CD4-positive, alpha-beta T cell treated with Interleukin-6 for 4 hours (primary cell): ENCODE measurements around the gene NKIRAS2.
A peak's percentile ranks its signal among the peaks of the same experiment; 100 is the strongest.

Source experiments
- DNase-seq: peaks from one replicate; pipeline ENCODE4 v3.0.0-alpha.2; 2020; ENCODE audit warnings: mixed read lengths

Gene NKIRAS2

DNA sequence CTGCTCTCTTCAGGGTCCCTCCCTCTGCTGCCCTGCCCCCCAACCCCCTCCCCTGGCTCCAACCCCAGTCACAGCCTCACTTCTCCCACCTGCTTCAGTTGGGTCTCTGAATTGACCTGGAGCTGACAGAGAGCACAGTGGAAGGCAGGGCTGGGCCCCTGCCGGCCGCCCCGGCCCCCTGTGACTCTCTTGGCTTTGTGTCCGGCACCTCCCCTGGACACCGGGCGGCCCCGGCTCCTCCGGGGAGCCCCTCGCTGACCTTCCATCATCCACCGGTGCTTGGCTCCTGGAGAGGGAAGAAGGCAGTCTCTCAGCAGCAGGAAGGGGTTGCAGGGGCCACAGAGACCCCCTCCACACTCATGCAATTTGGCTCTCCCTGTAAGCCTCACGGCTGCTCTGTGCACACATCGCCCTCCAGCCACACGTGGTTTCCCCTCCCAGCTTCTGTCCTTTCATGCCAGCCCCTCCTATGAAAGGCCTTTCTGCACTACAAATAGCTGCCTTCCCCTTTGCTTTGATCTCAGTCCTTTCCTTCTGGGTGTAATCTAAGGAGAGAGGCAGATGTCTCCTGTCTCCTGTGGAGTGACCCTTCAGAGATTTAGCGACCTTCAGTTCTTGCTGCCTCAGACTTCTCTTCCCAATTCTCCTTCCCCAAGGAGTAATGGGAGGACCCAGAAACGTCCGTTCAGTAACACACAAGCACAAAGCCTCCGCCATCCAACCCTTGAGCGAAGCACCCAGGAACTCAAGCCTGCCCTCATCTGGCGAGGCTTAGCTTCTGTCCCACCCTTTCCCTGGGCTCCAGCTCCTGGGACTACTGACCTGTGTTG, 8.3 kb downstream of the NKIRAS2 start:
- no peak for DNase-seq

GRCh38 chr17:42028791-42029127, 8.9 kb downstream of the NKIRAS2 start:
- no peak for DNase-seq

- no peak for DNase-seq
These were observed 11.7 kb downstream of the NKIRAS2 start for GRCh38 chr17:42031584-42031983.

DNA sequence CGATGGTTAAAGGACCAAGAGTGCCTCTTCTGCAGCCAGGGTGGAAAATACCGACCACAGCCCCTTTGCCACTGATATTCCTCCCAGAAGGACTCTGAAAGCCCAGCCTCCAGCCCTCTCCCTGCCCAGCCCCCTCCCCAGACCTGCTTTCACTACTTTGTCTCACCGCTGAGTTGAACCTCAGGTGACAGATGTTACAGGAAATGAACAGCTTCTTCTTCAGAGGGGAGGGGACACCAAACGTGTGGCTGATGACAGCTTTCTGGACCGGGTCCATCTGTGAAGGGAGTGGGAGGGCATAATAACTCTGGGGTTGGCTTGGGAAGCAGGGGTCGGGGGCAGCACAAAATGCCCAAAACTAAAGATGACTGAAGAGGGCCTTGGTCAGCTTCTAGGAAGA, 14.2 kb downstream of the NKIRAS2 start:
- DNase-seq = no peak

- DNase-seq = no peak
These were observed 18.5 kb downstream of the NKIRAS2 start for GRCh38 chr17:42038221-42038973.

- no peak for DNase-seq
These were observed 20.2 kb downstream of the NKIRAS2 start for GRCh38 chr17:42039794-42040763.

DNA sequence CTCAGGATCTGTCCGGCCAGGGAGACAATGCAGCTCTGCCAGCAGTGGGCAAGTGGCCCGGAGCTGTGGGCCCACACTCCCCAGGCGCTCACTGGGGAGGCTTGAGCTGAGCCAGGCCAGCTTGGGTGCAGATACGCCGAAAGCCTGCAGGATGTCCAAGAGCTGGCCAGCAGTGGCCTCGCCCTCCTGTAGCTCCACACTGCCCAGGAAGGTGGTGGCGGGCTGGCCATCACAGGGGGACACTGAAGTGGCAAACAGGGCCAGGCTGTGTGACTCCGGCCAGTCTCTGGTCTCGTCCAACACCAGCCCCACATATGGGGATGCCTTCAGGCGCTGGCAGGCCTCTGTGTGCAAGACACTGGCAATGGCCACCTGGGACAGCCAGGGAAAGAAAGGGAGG, 20.9 kb downstream of the NKIRAS2 start:
- DNase-seq = no peak

GRCh38 chr17:42041619-42042018, 21.7 kb downstream of the NKIRAS2 start:
- DNase-seq = no peak

GRCh38 chr17:42042598-42043319, 22.9 kb downstream of the NKIRAS2 start:
- no peak for DNase-seq

DNA sequence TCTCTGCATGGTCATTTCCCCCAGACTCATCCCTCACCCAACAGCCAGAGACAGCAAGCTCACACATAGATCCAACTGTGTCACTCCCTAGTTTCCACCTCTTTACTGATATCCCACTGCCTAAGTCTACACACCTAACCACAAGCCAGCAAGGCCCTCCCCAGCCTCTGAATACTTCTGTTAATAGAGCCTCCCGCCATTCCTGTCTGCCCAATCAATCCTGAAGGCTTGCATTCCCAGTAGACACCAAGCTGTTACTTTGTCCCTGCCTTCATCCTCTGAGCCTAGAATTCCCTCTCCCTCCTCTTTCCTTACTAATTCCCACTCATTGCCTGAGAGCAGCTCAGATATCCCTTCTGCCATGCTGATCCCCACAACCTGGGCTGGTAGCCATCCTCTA, 25.8 kb downstream of the NKIRAS2 start:
- no peak for DNase-seq

- DNase-seq = no peak
These were observed 27.5 kb downstream of the NKIRAS2 start for GRCh38 chr17:42047343-42047742.

DNA sequence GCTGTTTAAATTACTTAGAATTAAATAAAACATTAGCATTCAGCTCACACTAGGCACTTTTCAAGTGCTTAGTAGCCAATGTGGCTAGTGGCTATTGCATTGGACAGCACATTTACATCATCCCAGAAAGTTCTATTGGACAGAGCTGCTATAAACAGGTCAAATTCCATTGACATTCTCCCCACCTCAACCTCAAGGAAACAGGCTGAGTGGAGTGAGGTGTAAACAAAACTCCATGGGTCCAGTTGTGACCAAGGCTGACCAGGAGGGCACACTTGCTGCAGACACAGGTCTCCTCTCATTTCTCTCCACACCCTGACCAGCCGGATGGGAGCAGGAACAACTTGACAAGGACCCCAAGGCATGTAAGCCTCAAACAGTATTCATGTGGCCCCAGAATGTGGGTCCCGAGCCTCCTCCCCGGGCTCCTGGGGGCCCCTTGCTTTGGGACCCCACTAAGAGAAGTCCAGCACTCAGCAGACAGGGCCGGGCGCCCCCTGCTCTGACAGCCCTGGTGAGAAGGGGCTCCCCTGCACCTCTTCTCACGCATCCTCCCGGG, 30.0 kb downstream of the NKIRAS2 start:
- no peak for DNase-seq

GRCh38 chr17:42050393-42051012, 30.6 kb downstream of the NKIRAS2 start, which contains the start of gene C17orf113:
TSS of gene C17orf113 (minus strand) at chr17:42050601. CDS start at chr17:42043376, 7,225 bp downstream.
- peak; percentile 54 for DNase-seq

DNA sequence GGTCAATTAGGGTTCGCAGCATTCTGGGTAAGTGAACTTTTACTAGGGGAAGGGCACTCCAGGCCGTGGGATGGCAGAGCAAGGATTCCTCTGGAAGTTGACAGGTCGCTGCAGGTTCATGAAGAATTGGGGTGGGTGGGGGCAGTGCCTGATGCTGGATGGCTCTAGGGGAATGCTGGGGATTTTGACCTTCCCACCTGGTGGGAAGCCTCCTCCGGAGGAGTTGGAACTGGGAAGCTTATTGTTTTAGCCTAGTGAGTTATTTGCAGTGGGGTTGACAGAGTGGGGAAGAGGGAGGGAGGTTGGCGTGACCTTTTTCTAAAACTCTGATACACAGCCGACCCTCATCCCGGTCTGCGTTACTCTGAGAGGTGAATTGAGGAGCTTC, 31.1 kb downstream of the NKIRAS2 start:
- DNase-seq = no peak

GRCh38 chr17:42051645-42052044, 31.8 kb downstream of the NKIRAS2 start:
- DNase-seq = no peak

- DNase-seq = no peak
These were observed 32.5 kb downstream of the NKIRAS2 start for GRCh38 chr17:42052346-42052877.

GRCh38 chr17:42053731-42054500, 34.0 kb downstream of the NKIRAS2 start:
- no peak for DNase-seq

GRCh38 chr17:42055027-42055426, 35.1 kb downstream of the NKIRAS2 start:
- no peak for DNase-seq

GRCh38 chr17:42055496-42055895, 35.6 kb downstream of the NKIRAS2 start:
- DNase-seq = no peak

DNA sequence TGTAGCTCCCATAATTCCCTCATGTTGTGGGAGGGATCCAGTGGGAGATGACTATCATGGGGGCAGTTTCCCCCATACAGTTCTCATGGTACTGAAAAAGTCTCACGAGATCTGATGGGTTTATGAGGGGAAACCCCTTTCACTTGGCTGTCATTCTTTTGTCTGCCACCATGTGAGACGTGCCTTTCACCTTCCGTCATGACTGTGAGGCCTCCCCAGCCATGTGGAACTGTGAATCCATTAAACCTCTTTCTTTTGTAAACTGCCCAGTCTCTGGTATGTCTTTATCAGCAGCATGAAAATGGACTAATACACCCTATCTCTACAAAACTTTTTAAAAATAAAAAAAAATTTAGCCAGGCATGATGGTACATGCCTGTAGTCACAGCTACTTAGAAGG, 36.7 kb downstream of the NKIRAS2 start:
- DNase-seq = no peak
